KG1 (cell line): ENCODE measurements around the gene COTL1.
"Not testable (repeated sequence)": the region's sequence is repeated elsewhere in the genome, so short reads cannot be mapped to it uniquely, and the experiment has no call there.

ENCODE experiments used
- DNase-seq: peaks from one replicate; lab custom pipeline; 2025; lab: John Stamatoyannopoulos, UW

COTL1 gene

GRCh38 chr16:84569382-84569987 is 48.4 kb downstream of the COTL1 start:
- no peak for DNase-seq

- no peak for DNase-seq
These were observed 49.8 kb downstream of the COTL1 start for GRCh38 chr16:84568066-84568465.

GRCh38 chr16:84567286-84567962 is 50.5 kb downstream of the COTL1 start:
- no peak for DNase-seq

- DNase-seq, result no peak
These were observed 51.2 kb downstream of the COTL1 start for GRCh38 chr16:84566545-84567257.

GRCh38 chr16:84565669-84566495 is 52.0 kb downstream of the COTL1 start:
- no peak for DNase-seq

- no peak for DNase-seq
These were observed 54.0 kb downstream of the COTL1 start for GRCh38 chr16:84563786-84564420.

GRCh38 chr16:84563064-84563715 is 54.7 kb downstream of the COTL1 start:
- DNase-seq, result no peak

GRCh38 chr16:84562174-84562815 is 55.6 kb downstream of the COTL1 start:
- no peak for DNase-seq

- no peak for DNase-seq
These were observed 56.6 kb downstream of the COTL1 start for GRCh38 chr16:84561291-84561690.

- DNase-seq, result no peak
These were observed 57.6 kb downstream of the COTL1 start for GRCh38 chr16:84560269-84560668.

GRCh38 chr16:84559311-84559932 is 58.5 kb downstream of the COTL1 start:
- no peak for DNase-seq

- not testable (repeated sequence) for DNase-seq
These were observed 59.0 kb downstream of the COTL1 start for GRCh38 chr16:84558850-84559249.

GRCh38 chr16:84557504-84557903 is 60.4 kb downstream of the COTL1 start:
- no peak for DNase-seq

- DNase-seq, result no peak
These were observed 60.8 kb downstream of the COTL1 start for GRCh38 chr16:84557059-84557458.

GRCh38 chr16:84555418-84556196 is 62.3 kb downstream of the COTL1 start:
- no peak for DNase-seq

- no peak for DNase-seq
These were observed 63.1 kb downstream of the COTL1 start for GRCh38 chr16:84554627-84555328.

- no peak for DNase-seq
These were observed 63.9 kb downstream of the COTL1 start for GRCh38 chr16:84553873-84554399.

GRCh38 chr16:84552135-84552534 is 65.7 kb downstream of the COTL1 start:
- DNase-seq, result no peak

- DNase-seq, result no peak
These were observed 67.8 kb downstream of the COTL1 start for GRCh38 chr16:84550096-84550495.
